ENCODE data around the gene LRRC14B. TPM values are rescaled to one million over a fixed set of nuclear protein-coding genes. Genes with fewer than 3 reads are reported as not detected.

Gene LRRC14B
- total RNA-seq, 4 donors from 2014 or later, result not detected

DNA sequence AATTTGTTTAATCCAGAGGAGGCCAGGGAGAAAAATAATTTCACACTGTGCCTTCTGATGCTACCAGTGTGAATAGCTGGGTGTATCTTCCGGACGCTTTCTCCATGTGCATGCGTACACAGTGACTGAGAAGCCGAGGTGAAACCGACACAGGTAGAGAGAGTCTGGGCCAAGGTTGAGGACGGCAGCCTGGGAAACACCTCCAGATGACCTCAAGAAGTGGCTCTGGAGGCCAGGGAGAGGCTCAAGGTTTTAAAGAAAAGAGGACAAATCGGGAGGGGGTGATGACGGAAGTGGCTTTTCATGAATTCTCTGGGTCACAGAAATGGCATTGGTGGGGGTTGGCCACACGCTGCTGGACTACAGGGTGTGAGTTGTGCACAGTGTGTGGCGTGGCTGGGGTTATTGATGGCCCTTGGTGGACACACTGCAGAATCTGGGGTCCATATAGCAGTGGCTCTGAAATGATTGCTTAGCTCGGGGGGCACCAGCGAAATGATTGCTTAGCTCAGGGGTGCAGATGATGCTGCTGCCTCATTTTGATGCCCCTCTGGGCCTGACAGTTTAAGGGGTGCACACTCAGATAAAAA, 34.1 kb upstream of the LRRC14B start:
- no peaks in the 10 kb centered on the region for H3K36me3 ChIP-seq
- no peaks in the 10 kb centered on the region for H3K9me3 ChIP-seq
- H3K27ac ChIP-seq, result no peak overlapping the region
- H3K4me3 ChIP-seq, result no peak overlapping the region
- TF ChIP-seq POLR2A (IDR thresholded peaks at IDR 0.05) (no peak), CTCF (IDR thresholded peaks at IDR 0.05) (no peak)
- no peaks in the 10 kb centered on the region for H3K4me1 ChIP-seq
- DNase-seq, result peak in 1 of 3 donors; percentile 42
- no peaks in the 10 kb centered on the region for H3K27me3 ChIP-seq

DNA sequence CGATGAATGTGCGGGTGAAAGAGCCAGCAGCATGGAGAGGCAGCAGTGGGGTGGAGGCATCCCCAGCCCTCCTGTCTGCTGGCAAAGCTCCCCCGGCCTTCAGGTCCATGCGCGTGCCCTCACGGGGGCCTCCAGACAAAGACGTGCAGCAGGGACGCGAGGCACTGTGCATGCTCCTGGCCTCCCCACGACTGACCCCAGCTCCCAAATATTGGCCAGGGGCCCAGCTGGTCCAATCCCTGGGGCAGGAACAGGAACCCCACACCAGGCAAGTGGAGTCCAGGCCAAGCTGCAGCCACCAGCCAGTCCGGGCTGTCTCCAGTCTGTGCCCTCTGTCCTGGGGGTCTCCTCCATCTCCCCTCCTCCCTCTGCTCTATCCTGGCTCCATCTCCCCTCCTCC, 33.5 kb upstream of the LRRC14B start:
- H3K27ac ChIP-seq, result no peak overlapping the region
- TF ChIP-seq CTCF (IDR thresholded peaks at IDR 0.05) (no peak), POLR2A (IDR thresholded peaks at IDR 0.05) (no peak)
- H3K36me3 ChIP-seq, result no peaks in the 10 kb centered on the region
- no peaks in the 10 kb centered on the region for H3K27me3 ChIP-seq
- H3K9me3 ChIP-seq, result no peaks in the 10 kb centered on the region
- DNase-seq, result peak in 1 of 3 donors; percentile 26
- H3K4me3 ChIP-seq, result no peak overlapping the region
- no peaks in the 10 kb centered on the region for H3K4me1 ChIP-seq

GRCh38 chr5:158807-159447, 32.4 kb upstream of the LRRC14B start:
- TF ChIP-seq CTCF (IDR thresholded peaks at IDR 0.05) (no peak), POLR2A (IDR thresholded peaks at IDR 0.05) (no peak)
- no peak overlapping the region for H3K4me3 ChIP-seq
- no peak for DNase-seq
- no peaks in the 10 kb centered on the region for H3K9me3 ChIP-seq
- no peak overlapping the region for H3K27ac ChIP-seq
- no peaks in the 10 kb centered on the region for H3K27me3 ChIP-seq
- H3K36me3 ChIP-seq, result no peaks in the 10 kb centered on the region
- no peaks in the 10 kb centered on the region for H3K4me1 ChIP-seq

- H3K4me1 ChIP-seq, result no peaks in the 10 kb centered on the region
- no peak for TF ChIP-seq CTCF (IDR thresholded peaks at IDR 0.05)
- H3K36me3 ChIP-seq, result no peaks in the 10 kb centered on the region
- H3K27ac ChIP-seq, result no peak overlapping the region
- no peaks in the 10 kb centered on the region for H3K27me3 ChIP-seq
- H3K4me3 ChIP-seq, result no peak overlapping the region
- no peaks in the 10 kb centered on the region for H3K9me3 ChIP-seq
- peak in 2 of 3 donors; percentile 39 for DNase-seq
Measured at GRCh38 chr5:159448-160172, 31.7 kb upstream of the LRRC14B start.

- DNase-seq, result peak in 2 of 3 donors; percentile 23 to 28
- Histone ChIP-seq H3K4me1 (no peaks in the 10 kb centered on the region), H3K36me3 (no peaks in the 10 kb centered on the region), H3K27ac (no peak overlapping the region), H3K27me3 (no peaks in the 10 kb centered on the region), H3K4me3 (no peak overlapping the region), H3K9me3 (no peaks in the 10 kb centered on the region)
- no peak for TF ChIP-seq POLR2A (IDR thresholded peaks at IDR 0.05)
- no peak for TF ChIP-seq CTCF (IDR thresholded peaks at IDR 0.05)
Measured at GRCh38 chr5:160173-160510, 31.2 kb upstream of the LRRC14B start.

All from Peyer's patch (tissue), 4 donors.